Heart left ventricle (tissue), 13 donors: ENCODE measurements around the gene MRRF.

Source experiments
- POLR2A ChIP-seq, 2 donors: fragments of 450-650 bp; IDR thresholded peaks; one replicate each; pipeline ENCODE4 v1.6.1; 2017; ENCODE audit warnings: antibody characterized with exemption in 2 of 2, mild to moderate bottlenecking in 2 of 2, moderate library complexity in 2 of 2
- TF ChIP-seq, protein P1 (sequence below), 12 donors: fragments of 200-600 bp; sonication (generic) in 4 of 12; IDR thresholded peaks; one replicate each; pipeline versions ENCODE4 v1.5.0 to v1.8.0; 2018 to 2022; ENCODE audit warnings: antibody characterized with exemption in 12 of 12, mild to moderate bottlenecking in 5 of 12
- donor health status: ischemic (EF 13 %, LVEDD 7.1; RV severe dilation, severe dysfunction).
- donor health status: DM: no; HTN: yes; CAD: no.
- donor health status: DM: no; HTN: no; CAD: no.
- donor health status: ischemic (EF 25% LVEDD 6.9; RV normal size, moderate dysfunction).
- donor health status: ischemic (EF 25% LVEDD 5.7; RV mildly dilated, moderate dysfunction).
- donor health status: ischemic (EF 35%, LVEDD 5.7; RV mildly dilated, moderate dysfunction).
- donor health status: nonischemic (EF 11% LVEDD 7.7; RV severe dilation, severe dysfunction).
- donor health status: DM: yes; HTN: yes; CAD: no.
- donor health status: PGD.
- donor health status: ischemic (EF 29% LVEDD 5.4; RV normal size, mild dysfunction).
- donor health status: nonischemic (EF 23%, LVEDD 6.1; RV moderate dilation, normal function).

DNA sequence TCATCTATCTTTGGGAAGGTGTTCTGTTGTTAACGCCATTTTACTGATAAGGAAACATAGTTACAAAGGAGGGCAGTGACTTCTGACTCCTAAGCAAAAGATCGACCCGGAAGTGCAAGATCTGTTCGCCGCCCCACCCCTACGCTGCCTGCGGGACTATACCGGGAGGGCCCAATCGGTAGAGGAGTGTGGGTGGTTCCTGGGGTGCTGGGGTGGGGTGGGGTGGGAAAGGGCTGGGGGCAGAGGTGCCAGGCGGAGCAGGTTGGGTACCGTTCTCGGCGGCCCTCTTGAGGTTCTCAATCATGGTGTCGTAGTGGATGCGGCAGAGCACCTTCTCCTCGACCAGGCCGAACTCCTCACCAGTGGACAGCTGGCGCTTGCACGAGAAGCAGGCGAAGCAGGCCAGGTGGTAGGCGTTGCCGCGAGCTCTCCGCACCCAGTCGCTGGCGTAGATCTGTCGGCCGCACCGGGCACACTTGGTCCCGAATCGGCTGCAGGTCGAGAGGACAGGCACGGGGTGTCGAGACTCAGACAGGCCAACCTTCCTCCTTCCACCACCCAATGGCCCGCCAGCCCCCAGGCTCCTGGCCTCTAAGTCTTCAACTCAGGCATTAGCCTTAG is 47.8 kb upstream of the MRRF start:
- TF ChIP-seq, protein P1, sequence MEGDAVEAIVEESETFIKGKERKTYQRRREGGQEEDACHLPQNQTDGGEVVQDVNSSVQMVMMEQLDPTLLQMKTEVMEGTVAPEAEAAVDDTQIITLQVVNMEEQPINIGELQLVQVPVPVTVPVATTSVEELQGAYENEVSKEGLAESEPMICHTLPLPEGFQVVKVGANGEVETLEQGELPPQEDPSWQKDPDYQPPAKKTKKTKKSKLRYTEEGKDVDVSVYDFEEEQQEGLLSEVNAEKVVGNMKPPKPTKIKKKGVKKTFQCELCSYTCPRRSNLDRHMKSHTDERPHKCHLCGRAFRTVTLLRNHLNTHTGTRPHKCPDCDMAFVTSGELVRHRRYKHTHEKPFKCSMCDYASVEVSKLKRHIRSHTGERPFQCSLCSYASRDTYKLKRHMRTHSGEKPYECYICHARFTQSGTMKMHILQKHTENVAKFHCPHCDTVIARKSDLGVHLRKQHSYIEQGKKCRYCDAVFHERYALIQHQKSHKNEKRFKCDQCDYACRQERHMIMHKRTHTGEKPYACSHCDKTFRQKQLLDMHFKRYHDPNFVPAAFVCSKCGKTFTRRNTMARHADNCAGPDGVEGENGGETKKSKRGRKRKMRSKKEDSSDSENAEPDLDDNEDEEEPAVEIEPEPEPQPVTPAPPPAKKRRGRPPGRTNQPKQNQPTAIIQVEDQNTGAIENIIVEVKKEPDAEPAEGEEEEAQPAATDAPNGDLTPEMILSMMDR (IDR thresholded peaks at IDR 0.05), result no peak
- TF ChIP-seq POLR2A (IDR thresholded peaks at IDR 0.05), result no peak
